HepG2 (cell line): Measurements from ENCODE around the gene LMX1B.
"Not testable (repeated sequence)": the region's sequence is repeated elsewhere in the genome, so short reads cannot be mapped to it uniquely, and the experiment has no call there.

Source experiments
- CEBPB ChIP-seq: IDR thresholded peaks from 2 replicates; pipeline ENCODE4 v1.6.1; 2011; ENCODE audit warnings: low read depth, low read length, improper control_type of control experiment, borderline replicate concordance
- FOXM1 ChIP-seq: sonication (generic); formaldehyde crosslinking; IDR thresholded peaks from 2 replicates; pipeline ENCODE4 v1.5.0; 2020; ENCODE audit warnings: missing genetic modification reagents
- GABPB1 ChIP-seq: IDR thresholded peaks from 2 replicates; pipeline ENCODE4 v1.6.1; 2016; ENCODE audit warnings: mild to moderate bottlenecking, missing genetic modification reagents, moderate library complexity, missing compliant biosample characterization
- JUND ChIP-seq: sonication (generic); formaldehyde crosslinking; IDR thresholded peaks from 2 replicates; pipeline ENCODE4 v1.8.0; 2022; ENCODE audit warnings: mild to moderate bottlenecking, missing genetic modification reagents
- KAT7 ChIP-seq: IDR thresholded peaks from 2 replicates; pipeline ENCODE4 v1.6.1; 2018; ENCODE audit warnings: borderline replicate concordance, missing compliant biosample characterization
- KLF9 ChIP-seq: IDR thresholded peaks from 2 replicates; pipeline ENCODE4 v1.6.1; 2016; ENCODE audit warnings: low read depth
- PHF5A ChIP-seq: IDR thresholded peaks from one replicate; pipeline ENCODE4 v1.6.1; 2018; ENCODE audit warnings: low read depth, missing genetic modification reagents; ENCODE audit not compliant: unreplicated experiment
- POLR2AphosphoS5 ChIP-seq: IDR thresholded peaks from 2 replicates; pipeline ENCODE4 v1.6.1; 2012; ENCODE audit warnings: low read depth, low read length
- ZNF510 ChIP-seq: sonication (generic); formaldehyde crosslinking; IDR thresholded peaks from 2 replicates; pipeline ENCODE4 v1.4.0; 2020; ENCODE audit warnings: low read depth, mild to moderate bottlenecking, missing genetic modification reagents
- ZNF607 ChIP-seq: sonication (generic); formaldehyde crosslinking; IDR thresholded peaks from 2 replicates; pipeline ENCODE4 v1.5.1; 2020; ENCODE audit warnings: missing genetic modification reagents, mild to moderate bottlenecking, borderline replicate concordance
- ZSCAN30 ChIP-seq: sonication (generic); formaldehyde crosslinking; IDR thresholded peaks from 2 replicates; pipeline ENCODE4 v1.5.0; 2020; ENCODE audit warnings: mild to moderate bottlenecking, missing genetic modification reagents
- TF ChIP-seq, protein P1 (sequence below): sonication (generic); formaldehyde crosslinking; IDR thresholded peaks from 2 replicates; pipeline ENCODE4 v1.4.0; 2020; ENCODE audit warnings: missing genetic modification reagents
- TF ChIP-seq, protein P2 (sequence below): sonication (generic); formaldehyde crosslinking; IDR thresholded peaks from 2 replicates; pipeline ENCODE4 v1.5.0; 2020; ENCODE audit warnings: mild to moderate bottlenecking, missing genetic modification reagents, moderate library complexity

DNA sequence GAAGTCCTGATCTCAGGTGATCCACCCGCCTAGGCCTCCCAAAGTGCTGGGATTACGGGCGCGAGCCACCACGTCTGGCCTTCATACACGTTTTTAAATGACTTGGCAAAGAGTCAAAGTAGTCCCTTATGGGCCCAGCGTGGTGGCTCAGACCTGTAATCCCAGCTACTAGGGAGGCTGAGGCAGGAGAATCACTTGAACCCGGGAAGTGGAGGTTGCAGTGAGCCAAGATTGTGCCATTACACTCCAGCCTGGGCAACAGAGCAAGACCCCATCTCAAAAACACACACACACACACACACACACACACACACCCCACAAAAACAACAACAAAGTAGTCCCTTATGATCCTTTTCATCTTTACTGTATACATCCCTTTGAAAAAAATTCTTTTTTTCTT lies 116.9 kb downstream of the LMX1B start:
- TF ChIP-seq FOXM1; KLF9 (CRISPR knock-in tag); ZNF607 (CRISPR knock-in tag); POLR2AphosphoS5; PHF5A; KAT7 (CRISPR knock-in tag); JUND (CRISPR knock-in tag); CEBPB; ZNF510 (CRISPR knock-in tag); ZSCAN30 (CRISPR knock-in tag); GABPB1 (CRISPR knock-in tag): not testable (repeated sequence)
- TF ChIP-seq, protein P1, sequence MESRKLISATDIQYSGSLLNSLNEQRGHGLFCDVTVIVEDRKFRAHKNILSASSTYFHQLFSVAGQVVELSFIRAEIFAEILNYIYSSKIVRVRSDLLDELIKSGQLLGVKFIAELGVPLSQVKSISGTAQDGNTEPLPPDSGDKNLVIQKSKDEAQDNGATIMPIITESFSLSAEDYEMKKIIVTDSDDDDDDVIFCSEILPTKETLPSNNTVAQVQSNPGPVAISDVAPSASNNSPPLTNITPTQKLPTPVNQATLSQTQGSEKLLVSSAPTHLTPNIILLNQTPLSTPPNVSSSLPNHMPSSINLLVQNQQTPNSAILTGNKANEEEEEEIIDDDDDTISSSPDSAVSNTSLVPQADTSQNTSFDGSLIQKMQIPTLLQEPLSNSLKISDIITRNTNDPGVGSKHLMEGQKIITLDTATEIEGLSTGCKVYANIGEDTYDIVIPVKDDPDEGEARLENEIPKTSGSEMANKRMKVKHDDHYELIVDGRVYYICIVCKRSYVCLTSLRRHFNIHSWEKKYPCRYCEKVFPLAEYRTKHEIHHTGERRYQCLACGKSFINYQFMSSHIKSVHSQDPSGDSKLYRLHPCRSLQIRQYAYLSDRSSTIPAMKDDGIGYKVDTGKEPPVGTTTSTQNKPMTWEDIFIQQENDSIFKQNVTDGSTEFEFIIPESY (CRISPR knock-in tag), result not testable (repeated sequence)
- TF ChIP-seq, protein P2, sequence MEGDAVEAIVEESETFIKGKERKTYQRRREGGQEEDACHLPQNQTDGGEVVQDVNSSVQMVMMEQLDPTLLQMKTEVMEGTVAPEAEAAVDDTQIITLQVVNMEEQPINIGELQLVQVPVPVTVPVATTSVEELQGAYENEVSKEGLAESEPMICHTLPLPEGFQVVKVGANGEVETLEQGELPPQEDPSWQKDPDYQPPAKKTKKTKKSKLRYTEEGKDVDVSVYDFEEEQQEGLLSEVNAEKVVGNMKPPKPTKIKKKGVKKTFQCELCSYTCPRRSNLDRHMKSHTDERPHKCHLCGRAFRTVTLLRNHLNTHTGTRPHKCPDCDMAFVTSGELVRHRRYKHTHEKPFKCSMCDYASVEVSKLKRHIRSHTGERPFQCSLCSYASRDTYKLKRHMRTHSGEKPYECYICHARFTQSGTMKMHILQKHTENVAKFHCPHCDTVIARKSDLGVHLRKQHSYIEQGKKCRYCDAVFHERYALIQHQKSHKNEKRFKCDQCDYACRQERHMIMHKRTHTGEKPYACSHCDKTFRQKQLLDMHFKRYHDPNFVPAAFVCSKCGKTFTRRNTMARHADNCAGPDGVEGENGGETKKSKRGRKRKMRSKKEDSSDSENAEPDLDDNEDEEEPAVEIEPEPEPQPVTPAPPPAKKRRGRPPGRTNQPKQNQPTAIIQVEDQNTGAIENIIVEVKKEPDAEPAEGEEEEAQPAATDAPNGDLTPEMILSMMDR (CRISPR knock-in tag), result not testable (repeated sequence)
